OCI-LY1 (cell line): Measurements from ENCODE around the gene PPP2R3C.
A peak's percentile ranks its signal among the peaks of the same experiment; 100 is the strongest.

Experiments used
- H2AFZ ChIP-seq: fragments of 200-600 bp; sonication (generic), shearing (Covaris generic); 2 replicates; pipeline ENCODE4 v1.6.0; 2014; ENCODE audit warnings: antibody characterized with exemption, mild to moderate bottlenecking, low read length
- H3F3A ChIP-seq: fragments of 200-600 bp; sonication (generic), shearing (Covaris generic); 2 replicates; pipeline ENCODE4 v1.6.0; 2014; ENCODE audit warnings: mild to moderate bottlenecking, antibody characterized with exemption, low read length, moderate library complexity; ENCODE audit not compliant: insufficient read depth
- H3K27ac ChIP-seq: fragments of 200-600 bp; sonication (generic); 2 replicates; pipeline ENCODE4 v1.5.1; 2014; ENCODE audit warnings: low read length, mixed run types, mild to moderate bottlenecking, low read depth; ENCODE audit not compliant: poor library complexity, severe bottlenecking
- H3K27me3 ChIP-seq: fragments of 200-600 bp; sonication (generic); 2 replicates; pipeline ENCODE4 v1.6.0; 2014; ENCODE audit warnings: antibody characterized with exemption, mild to moderate bottlenecking, low read length, moderate library complexity; ENCODE audit not compliant: insufficient read depth
- H3K36me3 ChIP-seq: fragments of 200-600 bp; sonication (generic); 2 replicates; pipeline ENCODE4 v1.6.1; 2014; ENCODE audit warnings: mild to moderate bottlenecking, antibody characterized with exemption, low read length, moderate library complexity, mixed read lengths; ENCODE audit not compliant: insufficient read depth
- H3K4me1 ChIP-seq: fragments of 200-600 bp; sonication (generic); 2 replicates; pipeline ENCODE4 v1.5.1; 2014; ENCODE audit warnings: mild to moderate bottlenecking, low read length, moderate library complexity; ENCODE audit not compliant: insufficient read depth, severe bottlenecking
- H3K4me2 ChIP-seq: fragments of 200-600 bp; sonication (generic), shearing (Covaris generic); 2 replicates; pipeline ENCODE4 v1.6.1; 2014; ENCODE audit warnings: low read length
- H3K4me3 ChIP-seq: fragments of 200-600 bp; sonication (generic); 2 replicates; pipeline ENCODE4 v1.5.1; 2014; ENCODE audit warnings: low read length, low read depth, mild to moderate bottlenecking, mixed read lengths; ENCODE audit not compliant: poor library complexity, severe bottlenecking
- H3K79me2 ChIP-seq: fragments of 200-600 bp; shearing (Covaris generic); 2 replicates; pipeline ENCODE4 v1.6.1; 2016; ENCODE audit warnings: mixed run types, low read length, mixed read lengths; ENCODE audit not compliant: insufficient read depth
- H3K9ac ChIP-seq: fragments of 200-600 bp; sonication (generic), shearing (Covaris generic); 2 replicates; pipeline ENCODE4 v1.6.1; 2014; ENCODE audit warnings: mild to moderate bottlenecking, low read length, mixed read lengths
- H3K9me2 ChIP-seq: fragments of 200-600 bp; sonication (generic), shearing (Covaris generic); 2 replicates; pipeline ENCODE4 v1.6.1; 2014; ENCODE audit warnings: low read depth, mild to moderate bottlenecking, low read length, mixed read lengths
- H3K9me3 ChIP-seq: fragments of 200-600 bp; shearing (Covaris generic); 2 replicates; pipeline ENCODE4 v1.6.1; 2014; ENCODE audit warnings: low read length, mixed read lengths
- H4K20me1 ChIP-seq: fragments of 200-600 bp; sonication (generic), shearing (Covaris generic); 2 replicates; pipeline ENCODE4 v1.6.0; 2016; ENCODE audit warnings: mild to moderate bottlenecking, low read length; ENCODE audit not compliant: insufficient read depth
- EZH2 ChIP-seq: fragments of 200-600 bp; sonication (generic), shearing (Covaris generic); IDR thresholded peaks from 2 replicates; pipeline ENCODE4 v1.8.0; 2017; ENCODE audit warnings: borderline replicate concordance, mixed run types, mild to moderate bottlenecking, antibody characterized with exemption, low read length, moderate library complexity, mixed read lengths
- TF ChIP-seq, protein P1 (sequence below): fragments of 200-600 bp; sonication (generic), shearing (Covaris generic); IDR thresholded peaks from 2 replicates; pipeline ENCODE4 v1.5.1; 2017; ENCODE audit warnings: mild to moderate bottlenecking, antibody characterized with exemption, low read length, moderate library complexity, mixed read lengths

Gene PPP2R3C

DNA sequence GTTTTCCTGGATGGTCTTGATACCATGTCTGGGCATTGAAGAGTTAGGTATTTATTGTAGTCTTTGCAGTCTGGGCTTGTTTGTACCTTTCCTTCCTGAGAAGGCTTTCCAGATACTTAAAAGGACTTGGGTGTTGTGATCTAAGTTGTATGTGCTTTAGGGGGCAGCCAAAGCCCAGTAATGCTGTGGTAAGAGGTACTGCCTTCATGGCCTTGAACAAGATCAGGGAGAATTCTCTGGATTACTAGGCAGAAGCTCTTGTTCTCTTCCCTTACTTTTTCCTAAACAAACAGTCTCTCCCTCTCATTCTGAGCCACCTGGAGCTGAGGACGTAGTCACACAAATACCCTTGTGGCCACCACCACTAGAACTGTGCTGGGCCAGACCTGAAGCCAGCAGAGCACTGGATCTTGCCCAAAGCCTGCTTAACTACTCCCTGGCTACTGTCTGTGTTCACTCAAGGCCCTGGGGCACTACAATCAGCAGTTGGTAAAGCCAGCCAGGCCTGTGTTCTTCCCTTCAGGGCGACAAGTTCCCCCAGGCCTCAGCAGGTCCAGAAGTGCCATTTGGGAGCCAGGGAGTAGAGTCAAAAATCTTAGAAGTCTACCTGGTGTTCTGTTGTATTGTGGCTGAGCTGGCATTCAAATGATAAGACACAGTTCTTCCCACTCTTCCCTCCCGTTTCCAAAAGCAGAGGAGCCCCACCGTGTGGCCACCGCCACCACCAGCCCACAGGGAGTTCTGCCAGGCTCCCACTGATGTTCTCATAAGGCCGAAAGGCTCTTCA lies 11.9 kb upstream of the PPP2R3C start:
- Histone ChIP-seq H3K27me3 (no peaks in the 10 kb centered on the region), H3K4me3 (no peak overlapping the region), H3K36me3 (peaks cover 66% of the 10 kb centered on the region), H2AFZ (no peak overlapping the region), H3K4me2 (no peak overlapping the region), H3K9me3 (0 out of 2 replicates have a peak, but pooled peaks cover 2% of the 10 kb centered on the region), H3F3A (no peaks in the 10 kb centered on the region), H3K27ac (no peak overlapping the region), H3K9me2 (no peaks in the 10 kb centered on the region), H3K4me1 (no peaks in the 10 kb centered on the region), H3K9ac (no peak overlapping the region), H4K20me1 (no peaks in the 10 kb centered on the region), H3K79me2 (0 out of 2 replicates have a peak, but pooled peaks cover 4% of the 10 kb centered on the region)
- TF ChIP-seq, protein P1, sequence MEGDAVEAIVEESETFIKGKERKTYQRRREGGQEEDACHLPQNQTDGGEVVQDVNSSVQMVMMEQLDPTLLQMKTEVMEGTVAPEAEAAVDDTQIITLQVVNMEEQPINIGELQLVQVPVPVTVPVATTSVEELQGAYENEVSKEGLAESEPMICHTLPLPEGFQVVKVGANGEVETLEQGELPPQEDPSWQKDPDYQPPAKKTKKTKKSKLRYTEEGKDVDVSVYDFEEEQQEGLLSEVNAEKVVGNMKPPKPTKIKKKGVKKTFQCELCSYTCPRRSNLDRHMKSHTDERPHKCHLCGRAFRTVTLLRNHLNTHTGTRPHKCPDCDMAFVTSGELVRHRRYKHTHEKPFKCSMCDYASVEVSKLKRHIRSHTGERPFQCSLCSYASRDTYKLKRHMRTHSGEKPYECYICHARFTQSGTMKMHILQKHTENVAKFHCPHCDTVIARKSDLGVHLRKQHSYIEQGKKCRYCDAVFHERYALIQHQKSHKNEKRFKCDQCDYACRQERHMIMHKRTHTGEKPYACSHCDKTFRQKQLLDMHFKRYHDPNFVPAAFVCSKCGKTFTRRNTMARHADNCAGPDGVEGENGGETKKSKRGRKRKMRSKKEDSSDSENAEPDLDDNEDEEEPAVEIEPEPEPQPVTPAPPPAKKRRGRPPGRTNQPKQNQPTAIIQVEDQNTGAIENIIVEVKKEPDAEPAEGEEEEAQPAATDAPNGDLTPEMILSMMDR, result no peak
- no peak for TF ChIP-seq EZH2

DNA sequence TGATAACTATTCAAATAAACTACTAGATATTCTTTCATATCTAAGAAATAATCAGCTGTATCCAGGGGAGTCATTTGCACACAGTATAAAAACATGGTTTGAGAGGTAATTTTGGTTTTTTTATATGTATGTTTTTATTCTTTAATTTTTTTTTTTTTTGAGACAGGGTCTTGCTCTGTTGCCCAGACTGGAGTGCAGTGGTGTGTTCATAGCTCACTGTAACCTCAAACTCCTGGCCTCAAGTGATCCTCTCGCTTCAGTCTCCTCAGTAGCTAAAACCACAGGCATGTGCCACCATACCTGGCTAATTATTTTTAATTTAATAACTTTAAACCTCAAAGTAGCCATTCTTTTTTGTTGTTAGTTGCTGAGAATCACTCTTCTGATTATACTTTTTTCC lies 2.3 kb upstream of the PPP2R3C start:
- no peaks in the 10 kb centered on the region for H3K27me3 ChIP-seq
- peak overlapping the region; percentile 85 for H3K4me3 ChIP-seq
- H3K9me2 ChIP-seq, result no peaks in the 10 kb centered on the region
- TF ChIP-seq, protein P1, result no peak
- no peak for TF ChIP-seq EZH2
- H3K9me3 ChIP-seq, result no peaks in the 10 kb centered on the region
- H3K79me2 ChIP-seq, result peaks cover 4% of the 10 kb centered on the region
- H2AFZ ChIP-seq, result no peak overlapping the region
- H3F3A ChIP-seq, result no peaks in the 10 kb centered on the region
- peaks cover 42% of the 10 kb centered on the region for H3K4me1 ChIP-seq
- H3K36me3 ChIP-seq, result peaks cover 24% of the 10 kb centered on the region; the same call in 1 of the 2 replicates
- no peak overlapping the region for H3K27ac ChIP-seq
- no peaks in the 10 kb centered on the region for H4K20me1 ChIP-seq
- peak overlapping the region; percentile 88 for H3K4me2 ChIP-seq
- H3K9ac ChIP-seq, result no peak overlapping the region; the same call in 1 of the 2 replicates

DNA sequence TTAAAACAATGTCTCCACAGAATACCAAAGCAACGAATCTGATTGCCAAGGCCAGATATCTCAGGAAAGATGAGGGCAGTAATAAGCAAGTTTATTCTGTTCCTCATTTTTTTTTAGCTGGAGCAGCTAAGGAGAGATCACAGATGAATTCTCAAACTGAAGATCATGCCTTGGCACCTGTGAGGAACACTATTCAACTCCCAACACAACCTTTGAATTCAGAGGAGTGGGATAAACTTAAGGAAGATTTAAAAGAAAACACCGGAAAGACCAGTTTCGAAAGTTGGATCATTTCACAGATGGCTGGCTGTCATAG lies 1.6 kb upstream of the PPP2R3C start:
- H3K4me1 ChIP-seq, result peaks cover 42% of the 10 kb centered on the region
- H3K36me3 ChIP-seq, result peaks cover 17% of the 10 kb centered on the region; the same call in 1 of the 2 replicates
- H4K20me1 ChIP-seq, result no peaks in the 10 kb centered on the region
- H3K9me3 ChIP-seq, result no peaks in the 10 kb centered on the region
- no peak overlapping the region for H2AFZ ChIP-seq
- no peak for TF ChIP-seq EZH2
- TF ChIP-seq, protein P1, result no peak
- H3K9me2 ChIP-seq, result no peaks in the 10 kb centered on the region
- H3K27me3 ChIP-seq, result no peaks in the 10 kb centered on the region
- peaks cover 4% of the 10 kb centered on the region for H3K79me2 ChIP-seq
- H3F3A ChIP-seq, result no peaks in the 10 kb centered on the region
- H3K9ac ChIP-seq, result peak overlapping the region; percentile 94
- peak overlapping the region; percentile 93 for H3K27ac ChIP-seq
- H3K4me3 ChIP-seq, result peak overlapping the region; percentile 85
- peak overlapping the region; percentile 88 for H3K4me2 ChIP-seq
